Lower leg skin (tissue), 3 donors: ENCODE data around the gene TEF.

Experiments used
- POLR2A ChIP-seq, 2 donors: fragments of 450-650 bp; IDR thresholded peaks; one replicate each; pipeline ENCODE4 v1.6.1; 2016 to 2017; ENCODE audit warnings: antibody characterized with exemption in 2 of 2, mild to moderate bottlenecking in 1 of 2, moderate library complexity in 1 of 2
- TF ChIP-seq, protein P1 (sequence below), 3 donors: fragments of 450-650 bp; IDR thresholded peaks; one replicate each; pipeline ENCODE4 v1.5.1; 2016; ENCODE audit warnings: antibody characterized with exemption in 3 of 3, mild to moderate bottlenecking in 3 of 3, moderate library complexity in 2 of 3

- TF ChIP-seq, protein P1, sequence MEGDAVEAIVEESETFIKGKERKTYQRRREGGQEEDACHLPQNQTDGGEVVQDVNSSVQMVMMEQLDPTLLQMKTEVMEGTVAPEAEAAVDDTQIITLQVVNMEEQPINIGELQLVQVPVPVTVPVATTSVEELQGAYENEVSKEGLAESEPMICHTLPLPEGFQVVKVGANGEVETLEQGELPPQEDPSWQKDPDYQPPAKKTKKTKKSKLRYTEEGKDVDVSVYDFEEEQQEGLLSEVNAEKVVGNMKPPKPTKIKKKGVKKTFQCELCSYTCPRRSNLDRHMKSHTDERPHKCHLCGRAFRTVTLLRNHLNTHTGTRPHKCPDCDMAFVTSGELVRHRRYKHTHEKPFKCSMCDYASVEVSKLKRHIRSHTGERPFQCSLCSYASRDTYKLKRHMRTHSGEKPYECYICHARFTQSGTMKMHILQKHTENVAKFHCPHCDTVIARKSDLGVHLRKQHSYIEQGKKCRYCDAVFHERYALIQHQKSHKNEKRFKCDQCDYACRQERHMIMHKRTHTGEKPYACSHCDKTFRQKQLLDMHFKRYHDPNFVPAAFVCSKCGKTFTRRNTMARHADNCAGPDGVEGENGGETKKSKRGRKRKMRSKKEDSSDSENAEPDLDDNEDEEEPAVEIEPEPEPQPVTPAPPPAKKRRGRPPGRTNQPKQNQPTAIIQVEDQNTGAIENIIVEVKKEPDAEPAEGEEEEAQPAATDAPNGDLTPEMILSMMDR (IDR thresholded peaks at IDR 0.05) = no peak
- no peak for TF ChIP-seq POLR2A (IDR thresholded peaks at IDR 0.05)
Observed at GRCh38 chr22:41410311-41410751, 28.6 kb downstream of the TEF start.
